ENCODE data around the gene LRRC4C.

DNA sequence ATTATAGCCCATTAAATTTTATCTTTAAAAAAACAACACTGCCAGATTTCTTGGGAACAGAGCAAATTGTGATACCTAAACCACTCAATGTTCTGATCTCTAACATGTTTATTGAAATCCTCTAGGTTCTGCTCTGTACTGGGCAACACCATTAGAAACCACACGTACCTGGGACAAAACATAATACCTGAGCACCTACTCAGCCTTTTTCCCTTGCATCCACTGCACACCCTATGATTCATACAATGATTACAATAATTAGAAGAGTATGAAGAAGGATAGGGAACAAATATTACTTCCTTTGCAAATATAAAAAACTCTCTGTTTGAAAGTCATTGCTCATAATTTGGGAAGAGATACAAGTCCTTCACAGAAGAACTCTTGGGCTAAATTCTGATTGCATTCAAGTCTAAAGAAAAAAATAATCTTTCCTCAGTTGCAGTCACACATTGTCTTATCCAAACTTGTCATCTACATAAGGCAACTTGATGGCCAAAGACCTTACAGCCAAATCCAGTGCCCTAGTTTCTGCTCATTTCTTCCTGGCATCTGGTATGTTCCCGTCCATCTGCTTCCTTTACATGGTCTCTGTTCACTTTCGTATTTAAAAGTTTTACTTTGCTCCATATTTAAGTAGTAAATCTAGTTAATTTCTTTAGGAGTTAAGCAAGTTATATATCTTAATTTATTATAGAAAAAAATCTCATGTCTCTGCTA is 407.4 kb downstream of the LRRC4C start:
- TF ChIP-seq EZH2 (IDR thresholded peaks at IDR 0.05; ENCODE audit: low read length, unreplicated experiment), result no peak
- TF ChIP-seq, protein P1, sequence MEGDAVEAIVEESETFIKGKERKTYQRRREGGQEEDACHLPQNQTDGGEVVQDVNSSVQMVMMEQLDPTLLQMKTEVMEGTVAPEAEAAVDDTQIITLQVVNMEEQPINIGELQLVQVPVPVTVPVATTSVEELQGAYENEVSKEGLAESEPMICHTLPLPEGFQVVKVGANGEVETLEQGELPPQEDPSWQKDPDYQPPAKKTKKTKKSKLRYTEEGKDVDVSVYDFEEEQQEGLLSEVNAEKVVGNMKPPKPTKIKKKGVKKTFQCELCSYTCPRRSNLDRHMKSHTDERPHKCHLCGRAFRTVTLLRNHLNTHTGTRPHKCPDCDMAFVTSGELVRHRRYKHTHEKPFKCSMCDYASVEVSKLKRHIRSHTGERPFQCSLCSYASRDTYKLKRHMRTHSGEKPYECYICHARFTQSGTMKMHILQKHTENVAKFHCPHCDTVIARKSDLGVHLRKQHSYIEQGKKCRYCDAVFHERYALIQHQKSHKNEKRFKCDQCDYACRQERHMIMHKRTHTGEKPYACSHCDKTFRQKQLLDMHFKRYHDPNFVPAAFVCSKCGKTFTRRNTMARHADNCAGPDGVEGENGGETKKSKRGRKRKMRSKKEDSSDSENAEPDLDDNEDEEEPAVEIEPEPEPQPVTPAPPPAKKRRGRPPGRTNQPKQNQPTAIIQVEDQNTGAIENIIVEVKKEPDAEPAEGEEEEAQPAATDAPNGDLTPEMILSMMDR (conservative IDR thresholded peaks at IDR 0.05; ENCODE audit: low read depth, low read length), result no peak
